ENCODE results near the gene LRIG3.

The LRIG3 gene

DNA sequence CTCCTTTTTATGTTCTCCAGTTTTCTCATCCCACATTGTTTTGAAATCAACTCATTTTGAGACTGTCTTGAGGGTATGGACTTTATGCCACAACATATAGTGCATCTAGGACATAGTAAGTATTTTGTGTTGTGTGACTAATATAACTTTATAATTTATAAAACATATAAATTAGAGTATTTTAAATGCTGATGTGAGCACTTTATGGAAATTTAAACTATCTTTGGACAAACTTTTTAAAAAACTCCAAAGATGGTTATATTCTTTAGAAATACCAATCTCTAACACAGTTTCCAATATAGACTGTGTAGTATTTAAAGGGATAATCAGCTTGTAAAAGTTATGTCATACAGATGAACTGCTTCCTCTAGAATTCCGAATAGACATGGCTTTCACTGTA is 87.4 kb downstream of the LRIG3 start:
- no peaks in the 10 kb centered on the region for H3K4me1 ChIP-seq
- no peak overlapping the region for H3K4me2 ChIP-seq (ENCODE audit: low read length)
- H2AFZ ChIP-seq, result no peak overlapping the region
- H3K4me3 ChIP-seq (ENCODE audit: low read depth, low read length), result no peak overlapping the region
- no peak overlapping the region for H3K9ac ChIP-seq
- no peaks in the 10 kb centered on the region for H3K79me2 ChIP-seq
- no peaks in the 10 kb centered on the region for H3K36me3 ChIP-seq (ENCODE audit: control insufficient read depth, insufficient read depth, low read length)
- no peaks in the 10 kb centered on the region for H3K9me3 ChIP-seq (ENCODE audit: control insufficient read depth, low read length)
- H3K27me3 ChIP-seq (ENCODE audit: control insufficient read depth, insufficient read depth, low read length), result no peaks in the 10 kb centered on the region
- TF ChIP-seq, protein P1, sequence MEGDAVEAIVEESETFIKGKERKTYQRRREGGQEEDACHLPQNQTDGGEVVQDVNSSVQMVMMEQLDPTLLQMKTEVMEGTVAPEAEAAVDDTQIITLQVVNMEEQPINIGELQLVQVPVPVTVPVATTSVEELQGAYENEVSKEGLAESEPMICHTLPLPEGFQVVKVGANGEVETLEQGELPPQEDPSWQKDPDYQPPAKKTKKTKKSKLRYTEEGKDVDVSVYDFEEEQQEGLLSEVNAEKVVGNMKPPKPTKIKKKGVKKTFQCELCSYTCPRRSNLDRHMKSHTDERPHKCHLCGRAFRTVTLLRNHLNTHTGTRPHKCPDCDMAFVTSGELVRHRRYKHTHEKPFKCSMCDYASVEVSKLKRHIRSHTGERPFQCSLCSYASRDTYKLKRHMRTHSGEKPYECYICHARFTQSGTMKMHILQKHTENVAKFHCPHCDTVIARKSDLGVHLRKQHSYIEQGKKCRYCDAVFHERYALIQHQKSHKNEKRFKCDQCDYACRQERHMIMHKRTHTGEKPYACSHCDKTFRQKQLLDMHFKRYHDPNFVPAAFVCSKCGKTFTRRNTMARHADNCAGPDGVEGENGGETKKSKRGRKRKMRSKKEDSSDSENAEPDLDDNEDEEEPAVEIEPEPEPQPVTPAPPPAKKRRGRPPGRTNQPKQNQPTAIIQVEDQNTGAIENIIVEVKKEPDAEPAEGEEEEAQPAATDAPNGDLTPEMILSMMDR (IDR thresholded peaks at IDR 0.05), result no peak
- no peak overlapping the region for H3K27ac ChIP-seq
